IPS DF 19.7 (cell line): ENCODE data around the gene SLC4A3.

ENCODE experiments used
- DNase-seq: peaks from one replicate; pipeline ENCODE4 v3.0.0-alpha.2; 2013; ENCODE audit warnings: low read depth, low spot score

Gene SLC4A3

GRCh38 chr2:219633276-219634065 lies 6.0 kb downstream of the SLC4A3 start:
- DNase-seq = no peak

GRCh38 chr2:219634171-219634940 lies 6.9 kb downstream of the SLC4A3 start:
- DNase-seq = no peak

GRCh38 chr2:219634951-219635751 lies 7.7 kb downstream of the SLC4A3 start:
- DNase-seq = no peak

DNA sequence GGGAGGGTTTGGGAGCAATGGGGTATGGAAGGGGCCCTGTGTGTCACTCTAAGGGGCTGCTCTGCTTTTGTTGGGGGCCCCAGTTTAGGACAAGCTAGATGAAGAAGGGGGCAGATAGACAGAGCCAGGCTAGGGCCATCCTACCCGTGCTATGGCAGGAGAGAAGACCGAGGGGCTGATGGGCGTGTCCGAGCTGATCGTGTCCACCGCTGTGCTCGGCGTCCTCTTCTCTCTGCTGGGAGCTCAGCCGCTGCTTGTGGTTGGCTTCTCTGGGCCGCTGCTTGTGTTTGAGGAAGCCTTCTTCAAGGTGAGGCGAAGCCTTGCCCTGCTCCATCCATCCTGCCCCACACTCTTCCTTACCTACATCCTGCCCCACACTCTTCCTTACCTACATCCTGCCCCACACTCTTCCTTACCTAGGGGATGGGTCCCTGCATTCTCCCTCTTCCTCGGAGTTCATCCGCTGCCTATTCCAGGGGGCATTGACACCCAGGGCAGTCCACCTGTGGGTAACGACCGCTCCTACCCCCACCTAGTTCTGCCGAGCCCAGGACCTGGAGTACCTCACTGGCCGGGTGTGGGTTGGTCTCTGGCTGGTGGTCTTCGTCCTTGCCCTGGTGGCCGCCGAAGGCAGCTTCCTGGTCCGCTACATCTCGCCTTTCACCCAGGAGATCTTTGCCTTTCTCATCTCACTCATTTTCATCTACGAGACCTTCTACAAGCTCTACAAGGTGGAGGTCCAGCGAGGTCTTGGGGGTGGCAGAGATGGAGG lies 8.9 kb downstream of the SLC4A3 start:
- no peak for DNase-seq

DNA sequence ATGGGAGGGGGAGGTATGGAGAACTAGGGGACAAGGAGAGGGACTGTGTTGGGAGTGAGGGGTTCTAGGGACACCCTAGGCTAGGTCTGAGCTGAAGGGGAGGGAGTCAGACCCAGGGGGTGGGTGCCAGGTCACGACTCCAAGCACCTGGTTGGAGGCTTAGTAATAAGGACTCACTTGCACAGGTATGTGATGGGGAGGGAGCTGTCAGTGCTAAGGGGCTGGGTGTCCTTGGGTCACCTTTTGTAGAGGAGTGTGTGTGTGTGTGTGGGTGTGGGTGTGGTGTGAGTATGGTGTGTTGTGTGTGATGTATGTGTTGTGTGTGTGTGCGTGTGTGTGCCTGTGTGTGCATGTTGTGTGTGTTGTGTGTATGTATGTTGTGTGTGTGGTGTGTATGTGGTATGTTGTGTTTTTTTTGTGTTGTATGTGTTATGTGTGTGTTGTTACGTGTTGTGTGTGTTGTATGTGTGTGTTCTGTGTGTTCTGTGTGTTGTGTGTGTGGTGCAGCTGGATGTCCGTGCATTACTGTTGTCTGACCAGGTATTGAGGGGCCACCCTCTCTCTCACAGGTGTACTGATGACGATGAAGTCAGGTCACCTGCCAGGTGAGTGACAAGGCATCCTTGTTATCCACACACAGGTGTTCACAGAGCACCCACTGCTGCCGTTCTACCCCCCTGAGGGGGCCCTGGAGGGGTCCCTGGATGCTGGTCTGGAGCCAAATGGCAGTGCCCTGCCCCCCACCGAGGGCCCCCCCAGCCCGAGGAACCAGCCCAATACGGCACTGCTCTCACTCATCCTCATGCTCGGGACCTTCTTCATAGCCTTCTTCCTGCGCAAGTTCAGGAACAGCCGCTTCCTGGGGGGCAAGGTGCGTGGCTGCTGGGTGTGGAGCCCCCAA lies 9.8 kb downstream of the SLC4A3 start:
- DNase-seq = no peak

- DNase-seq = no peak
These were observed 10.4 kb downstream of the SLC4A3 start for GRCh38 chr2:219637842-219638185.

- DNase-seq = no peak
These were observed 11.0 kb downstream of the SLC4A3 start for GRCh38 chr2:219638217-219638947.

GRCh38 chr2:219638948-219639755 lies 11.7 kb downstream of the SLC4A3 start:
- no peak for DNase-seq

DNA sequence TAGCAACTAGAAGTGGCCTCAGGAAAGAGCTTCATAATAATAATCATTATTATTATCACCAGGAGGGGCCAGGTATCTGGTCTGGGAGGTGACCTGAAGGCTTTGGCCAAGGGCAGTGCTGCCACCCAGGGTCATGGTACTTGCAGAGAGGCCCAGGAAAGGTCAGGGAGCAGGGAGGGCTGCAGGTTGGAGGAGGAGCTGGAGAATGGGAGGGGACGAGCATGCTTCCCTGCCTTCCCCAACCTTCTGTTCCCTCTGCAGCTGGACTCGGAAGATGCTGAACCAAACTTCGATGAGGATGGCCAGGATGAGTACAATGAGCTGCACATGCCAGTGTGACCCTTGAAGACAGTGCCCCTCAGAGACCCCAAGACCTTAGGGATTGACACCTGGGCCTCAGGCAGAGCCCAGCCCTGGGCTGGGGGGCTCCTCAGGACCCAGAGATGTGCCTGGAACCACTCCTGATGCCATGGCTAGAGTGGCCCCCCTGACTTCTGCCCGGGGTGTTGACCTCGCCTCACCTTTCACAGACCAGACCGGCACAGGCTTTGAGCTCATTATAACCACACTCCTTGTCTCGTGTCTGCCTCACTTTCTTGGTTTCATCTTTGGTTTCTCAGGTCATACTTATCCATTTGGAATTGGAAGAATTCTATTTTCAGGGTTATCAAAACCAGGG lies 14.1 kb downstream of the SLC4A3 start:
- DNase-seq = no peak

GRCh38 chr2:219642069-219642454 lies 14.6 kb downstream of the SLC4A3 start:
- no peak for DNase-seq

- DNase-seq = peak; percentile 92
These were observed 15.1 kb downstream of the SLC4A3 start for GRCh38 chr2:219642465-219643083.

DNA sequence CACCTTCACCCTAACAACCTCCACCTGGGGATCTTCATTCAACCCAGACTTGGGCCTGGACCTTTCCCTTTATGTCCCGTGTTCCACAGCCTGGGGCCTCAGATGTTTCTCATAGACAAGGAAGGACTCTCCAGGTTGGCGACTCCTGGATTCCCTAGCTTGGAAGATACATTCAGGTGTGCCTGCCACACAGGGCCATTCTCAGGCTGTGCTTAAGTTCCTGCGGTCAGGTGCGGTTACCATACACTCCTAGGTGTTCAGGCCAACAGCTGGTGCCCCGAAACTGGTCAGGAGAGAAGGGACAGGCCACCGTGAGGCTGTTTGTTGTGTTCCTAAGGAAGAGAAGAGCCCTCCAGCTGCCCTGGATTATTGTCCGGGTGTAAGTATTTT lies 15.6 kb downstream of the SLC4A3 start:
- DNase-seq = no peak

DNA sequence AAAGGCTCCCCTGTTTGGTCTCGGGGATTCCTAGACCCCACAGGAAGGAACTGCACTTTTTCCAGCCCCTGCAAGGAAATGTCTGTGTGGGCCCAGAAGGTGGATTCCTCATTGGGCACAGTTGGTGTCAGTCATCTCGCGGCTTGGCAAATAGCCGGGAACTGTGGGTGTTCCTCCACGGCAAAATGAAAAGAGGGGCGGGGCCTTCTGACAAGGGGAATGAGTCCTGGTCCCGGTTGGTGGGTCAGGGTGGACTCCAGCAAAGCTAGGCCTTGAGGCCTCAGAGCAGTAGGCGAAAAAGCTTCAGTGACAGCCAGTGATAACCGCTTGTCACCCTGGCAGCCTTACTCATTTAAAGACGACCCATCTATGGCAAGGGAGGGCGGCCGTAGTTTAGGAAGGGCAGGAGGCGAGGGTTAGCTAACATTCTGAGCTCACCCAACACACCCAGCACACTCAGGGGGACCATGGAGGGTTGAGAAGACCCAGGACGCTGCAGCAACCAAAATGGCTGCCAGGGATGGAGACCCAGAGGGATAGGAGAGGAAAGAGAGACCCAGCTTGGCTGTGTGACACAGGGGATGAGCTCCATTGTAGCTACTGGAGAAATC lies 16.5 kb downstream of the SLC4A3 start:
- DNase-seq = peak; percentile 47

GRCh38 chr2:219644801-219645480 lies 17.5 kb downstream of the SLC4A3 start:
- no peak for DNase-seq

DNA sequence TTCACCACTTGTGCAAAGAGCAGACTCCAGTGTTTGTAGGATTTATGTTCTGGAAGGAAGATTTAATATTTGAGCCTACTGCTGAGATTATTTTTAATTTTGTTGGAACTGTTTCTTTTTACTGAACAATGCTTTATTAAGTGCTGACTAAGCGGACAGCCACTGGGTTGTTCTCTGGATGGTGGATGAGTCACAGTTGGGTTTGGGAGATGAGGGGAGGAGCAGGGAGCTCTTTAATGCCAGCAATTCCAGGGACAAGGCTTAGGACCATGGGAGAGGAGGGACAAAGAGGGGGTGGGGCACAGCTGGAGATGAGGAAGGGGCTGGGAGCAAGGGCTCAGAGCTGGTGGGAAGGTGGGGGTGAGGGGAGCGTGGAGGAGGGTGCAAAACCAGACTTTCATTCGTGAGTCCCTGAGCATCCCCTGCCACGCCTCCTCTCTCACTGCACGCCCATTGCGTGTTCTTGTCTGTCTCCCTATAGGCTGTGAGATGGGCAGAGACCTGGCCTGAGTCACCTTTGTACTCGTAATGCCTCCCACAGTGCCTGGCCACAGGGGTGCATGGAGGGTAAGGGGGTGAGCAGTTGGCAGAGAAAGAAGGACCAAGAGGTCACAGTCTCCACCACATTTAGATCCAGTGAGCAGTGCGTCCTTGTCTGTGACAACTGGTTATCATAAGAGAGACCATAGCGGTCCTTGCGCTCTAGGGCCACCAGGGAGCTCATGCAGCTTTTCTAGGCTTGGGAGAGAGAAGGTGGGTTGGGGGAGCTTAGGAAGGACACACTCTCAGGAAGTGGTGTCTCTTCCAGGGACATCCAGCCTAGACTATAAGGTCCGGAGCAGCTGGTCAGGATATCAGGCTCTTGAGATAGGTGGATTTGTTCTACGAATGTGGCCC lies 18.4 kb downstream of the SLC4A3 start:
- no peak for DNase-seq

DNA sequence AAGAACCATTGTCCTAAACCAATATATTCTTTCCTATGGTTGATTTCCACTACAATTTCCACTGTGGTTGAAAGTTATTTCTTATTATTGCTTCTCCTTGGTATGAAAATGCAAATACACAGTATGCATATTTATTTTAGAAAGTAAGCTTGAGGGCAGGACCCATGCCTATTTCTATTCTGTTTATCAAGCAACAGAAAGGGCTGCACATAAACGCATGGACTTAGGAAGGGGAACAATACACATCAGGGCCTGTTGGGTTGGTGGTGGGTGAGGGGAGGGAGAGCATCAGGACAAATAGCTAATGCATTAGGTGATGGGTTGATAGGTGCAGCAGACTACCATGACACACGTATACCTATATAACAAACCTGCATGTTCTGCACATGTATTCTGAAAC lies 20.7 kb downstream of the SLC4A3 start:
- DNase-seq = no peak
